ENCODE data around the gene RBP3.

The RBP3 gene

GRCh38 chr10:47336387-47337134 is 11.6 kb upstream of the RBP3 start:
- no peak for DNase-seq (ENCODE audit: low read depth, low spot score)
- no peak overlapping the region for H3K27ac ChIP-seq
- H3K4me3 ChIP-seq = no peak overlapping the region
- TF ChIP-seq EZH2 (IDR thresholded peaks at IDR 0.05) = no peak
- TF ChIP-seq FOXP2 (optimal IDR thresholded peaks at IDR 0.05; ENCODE audit: control extremely low read depth, extremely low read length, insufficient read depth) = no peak
- TF ChIP-seq POLR2AphosphoS5 (IDR thresholded peaks at IDR 0.05; ENCODE audit: borderline replicate concordance, low read depth, low read length) = no peak
- H3K9me3 ChIP-seq (ENCODE audit: low read depth, low read length) = no peaks in the 10 kb centered on the region
- no peaks in the 10 kb centered on the region for H3K36me3 ChIP-seq (ENCODE audit: insufficient read depth, low read length)
- H3K9ac ChIP-seq (ENCODE audit: insufficient read length) = no peak overlapping the region

- Histone ChIP-seq H3K9me3 (ENCODE audit: low read depth, low read length) (no peaks in the 10 kb centered on the region), H3K9ac (ENCODE audit: insufficient read length) (no peak overlapping the region), H3K27ac (no peak overlapping the region), H3K36me3 (ENCODE audit: insufficient read depth, low read length) (no peaks in the 10 kb centered on the region), H3K4me3 (no peak overlapping the region)
- no peak for DNase-seq (ENCODE audit: low read depth, low spot score)
- TF ChIP-seq EZH2 (IDR thresholded peaks at IDR 0.05) (no peak), FOXP2 (optimal IDR thresholded peaks at IDR 0.05; ENCODE audit: control extremely low read depth, extremely low read length, insufficient read depth) (no peak), POLR2AphosphoS5 (IDR thresholded peaks at IDR 0.05; ENCODE audit: borderline replicate concordance, low read depth, low read length) (no peak)
Measured at GRCh38 chr10:47337310-47337709, 10.9 kb upstream of the RBP3 start.

GRCh38 chr10:47339186-47339735 is 8.9 kb upstream of the RBP3 start:
- no peak overlapping the region for H3K9ac ChIP-seq (ENCODE audit: insufficient read length)
- no peaks in the 10 kb centered on the region for H3K9me3 ChIP-seq (ENCODE audit: low read depth, low read length)
- DNase-seq (ENCODE audit: low read depth, low spot score) = no peak
- H3K36me3 ChIP-seq (ENCODE audit: insufficient read depth, low read length) = no peaks in the 10 kb centered on the region
- no peak overlapping the region for H3K27ac ChIP-seq
- no peak for TF ChIP-seq POLR2AphosphoS5 (IDR thresholded peaks at IDR 0.05; ENCODE audit: borderline replicate concordance, low read depth, low read length)
- TF ChIP-seq FOXP2 (optimal IDR thresholded peaks at IDR 0.05; ENCODE audit: control extremely low read depth, extremely low read length, insufficient read depth) = no peak
- no peak for TF ChIP-seq EZH2 (IDR thresholded peaks at IDR 0.05)
- H3K4me3 ChIP-seq = no peak overlapping the region

- no peaks in the 10 kb centered on the region for H3K36me3 ChIP-seq (ENCODE audit: insufficient read depth, low read length)
- TF ChIP-seq EZH2 (IDR thresholded peaks at IDR 0.05) (no peak), POLR2AphosphoS5 (IDR thresholded peaks at IDR 0.05; ENCODE audit: borderline replicate concordance, low read depth, low read length) (no peak), FOXP2 (optimal IDR thresholded peaks at IDR 0.05; ENCODE audit: control extremely low read depth, extremely low read length, insufficient read depth) (no peak)
- no peak overlapping the region for H3K4me3 ChIP-seq
- H3K9me3 ChIP-seq (ENCODE audit: low read depth, low read length) = no peaks in the 10 kb centered on the region
- DNase-seq (ENCODE audit: low read depth, low spot score) = no peak
- no peak overlapping the region for H3K27ac ChIP-seq
- no peak overlapping the region for H3K9ac ChIP-seq (ENCODE audit: insufficient read length)
Measured at GRCh38 chr10:47339759-47340607, 8.2 kb upstream of the RBP3 start.

GRCh38 chr10:47340608-47341170 is 7.5 kb upstream of the RBP3 start:
- TF ChIP-seq EZH2 (IDR thresholded peaks at IDR 0.05) (no peak), FOXP2 (optimal IDR thresholded peaks at IDR 0.05; ENCODE audit: control extremely low read depth, extremely low read length, insufficient read depth) (no peak), POLR2AphosphoS5 (IDR thresholded peaks at IDR 0.05; ENCODE audit: borderline replicate concordance, low read depth, low read length) (no peak)
- Histone ChIP-seq H3K9me3 (ENCODE audit: low read depth, low read length) (no peaks in the 10 kb centered on the region), H3K4me3 (no peak overlapping the region), H3K36me3 (ENCODE audit: insufficient read depth, low read length) (no peaks in the 10 kb centered on the region), H3K27ac (no peak overlapping the region), H3K9ac (ENCODE audit: insufficient read length) (no peak overlapping the region)
- DNase-seq (ENCODE audit: low read depth, low spot score) = no peak

GRCh38 chr10:47344996-47345870 is 2.9 kb upstream of the RBP3 start:
- Histone ChIP-seq H3K36me3 (ENCODE audit: insufficient read depth, low read length) (no peaks in the 10 kb centered on the region), H3K9ac (ENCODE audit: insufficient read length) (no peak overlapping the region), H3K4me3 (no peak overlapping the region), H3K9me3 (ENCODE audit: low read depth, low read length) (no peaks in the 10 kb centered on the region), H3K27ac (no peak overlapping the region)
- DNase-seq (ENCODE audit: low read depth, low spot score) = no peak
- TF ChIP-seq EZH2 (IDR thresholded peaks at IDR 0.05) (no peak), POLR2AphosphoS5 (IDR thresholded peaks at IDR 0.05; ENCODE audit: borderline replicate concordance, low read depth, low read length) (no peak), FOXP2 (optimal IDR thresholded peaks at IDR 0.05; ENCODE audit: control extremely low read depth, extremely low read length, insufficient read depth) (no peak)

GRCh38 chr10:47346581-47347302 is 1.4 kb upstream of the RBP3 start:
- Histone ChIP-seq H3K9ac (ENCODE audit: insufficient read length) (no peak overlapping the region), H3K27ac (no peak overlapping the region)
- TF ChIP-seq FOXP2 (optimal IDR thresholded peaks at IDR 0.05; ENCODE audit: control extremely low read depth, extremely low read length, insufficient read depth) = no peak
- no peak for TF ChIP-seq EZH2 (IDR thresholded peaks at IDR 0.05)
- TF ChIP-seq POLR2AphosphoS5 (IDR thresholded peaks at IDR 0.05; ENCODE audit: borderline replicate concordance, low read depth, low read length) = no peak

More at GRCh38 chr10:47346581-47347302, 1.4 kb upstream of the RBP3 start:
- H3K4me3 ChIP-seq = no peak overlapping the region
- no peaks in the 10 kb centered on the region for H3K9me3 ChIP-seq (ENCODE audit: low read depth, low read length)
- DNase-seq (ENCODE audit: low read depth, low spot score) = no peak
- H3K36me3 ChIP-seq (ENCODE audit: insufficient read depth, low read length) = no peaks in the 10 kb centered on the region

Measured in SK-N-MC (cell line).